BJ (cell line): ENCODE data around the gene COBL. TPM values are rescaled to one million over a fixed set of nuclear protein-coding genes. Genes with fewer than 3 reads are reported as not detected.

ENCODE experiments used
- CTCF ChIA-PET: fragments of 350-600 bp; formaldehyde crosslinking; extraction: SDS; loops from one replicate; lab custom pipeline; 2021; ENCODE audit warnings: antibody characterized with exemption, inconsistent platforms; lab: Yijun Ruan, JAX
- POLR2A ChIA-PET: fragments of 300-600 bp; sonication (Branson Sonifier 250); formaldehyde crosslinking; extraction: SDS; loops from one replicate; lab custom pipeline; 2021; ENCODE audit warnings: antibody characterized with exemption; lab: Charles Lee
- DNase-seq: peaks from one replicate; pipeline ENCODE4 v3.0.0-alpha.2; 2011; ENCODE audit warnings: low read depth
- H3K27me3 ChIP-seq: 2 replicates; pipeline ENCODE4 v1.6.0; 2011; ENCODE audit warnings: low read length; ENCODE audit not compliant: control insufficient read depth, insufficient read depth
- H3K36me3 ChIP-seq: 2 replicates; pipeline ENCODE4 v1.5.1; 2011; ENCODE audit warnings: low read length; ENCODE audit not compliant: control insufficient read depth, insufficient read depth
- H3K4me3 ChIP-seq: 2 replicates; pipeline ENCODE4 v1.5.1; 2011; ENCODE audit warnings: low read depth, mild to moderate bottlenecking, control low read depth, low read length
- polyA plus RNA-seq: library from polyadenylated mRNA; depleted of rRNA; stranded (reverse); fragments of >200 nt; gene quantifications from 2 replicates; pipeline ENCODE4 v1.2.3, GENCODE V29; 2011
- TF ChIP-seq, protein P1 (sequence below): IDR thresholded peaks from 2 replicates; pipeline ENCODE4 v1.5.1; 2011; ENCODE audit warnings: low read depth, mild to moderate bottlenecking, control low read depth, inconsistent platforms, low read length, moderate library complexity; ENCODE audit not compliant: insufficient read depth

Gene COBL
- polyA plus RNA-seq, 1 experiment, result not detected

DNA sequence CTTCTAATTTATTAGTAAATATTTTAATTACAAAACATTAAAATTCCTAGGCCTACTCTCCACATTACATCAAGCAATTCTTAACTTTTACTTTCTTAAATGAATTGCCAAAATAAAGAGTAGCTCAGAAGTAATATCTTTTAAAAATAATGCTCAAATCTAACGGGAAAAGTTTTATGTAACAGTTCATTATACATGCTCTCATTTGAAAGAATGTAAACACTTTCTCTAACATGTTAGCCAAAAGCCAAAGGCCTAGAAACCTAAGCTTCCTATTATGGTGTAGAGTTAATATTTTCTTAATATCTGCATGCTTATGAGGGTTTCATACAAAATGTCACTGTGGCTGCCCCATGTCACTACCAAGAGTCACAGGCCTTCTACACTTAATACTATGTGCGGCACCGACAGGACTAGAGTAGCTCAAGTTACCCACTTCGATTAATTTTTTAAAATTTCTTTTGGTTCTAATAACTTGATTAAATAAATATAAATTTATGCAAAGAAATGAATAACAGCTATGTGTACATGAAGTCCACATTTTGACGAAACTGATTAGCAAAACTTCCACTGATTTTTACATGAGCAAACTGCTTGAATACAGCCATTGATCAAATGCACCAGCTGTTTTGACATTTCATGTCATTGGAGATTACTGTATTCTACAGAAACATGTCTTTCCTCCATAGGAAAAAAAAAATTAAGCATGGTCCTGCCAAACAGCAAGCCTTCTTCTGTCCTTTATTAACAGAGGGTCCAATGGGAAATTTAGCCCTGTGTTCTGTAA lies 3.5 kb downstream of the COBL start:
- CTCF ChIA-PET, result no interaction called here

DNA sequence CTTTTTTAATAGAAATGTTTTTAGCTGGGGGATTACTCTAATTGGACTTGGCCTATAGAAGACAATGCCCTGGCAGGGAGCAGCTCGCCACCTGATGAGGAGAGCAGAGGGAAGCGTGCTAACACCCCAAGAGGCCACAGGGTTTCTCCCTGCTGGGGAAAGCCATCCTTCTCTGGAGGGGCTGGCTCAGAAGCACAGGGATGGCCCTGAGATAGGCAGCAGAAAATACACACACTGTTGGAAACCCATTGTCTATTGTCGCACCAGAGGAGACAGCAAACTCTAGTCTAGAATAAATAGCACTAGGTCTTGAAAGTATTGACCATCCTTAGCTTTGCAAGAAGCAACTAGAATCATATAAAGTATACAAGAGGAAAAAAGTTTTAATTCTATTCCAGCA lies 5.4 kb downstream of the COBL start:
- H3K27me3 ChIP-seq, result peaks cover 7% of the 10 kb centered on the region
- POLR2A ChIA-PET, result no interaction called here
- no peaks in the 10 kb centered on the region for H3K36me3 ChIP-seq
- H3K4me3 ChIP-seq, result no peak overlapping the region
- TF ChIP-seq, protein P1, sequence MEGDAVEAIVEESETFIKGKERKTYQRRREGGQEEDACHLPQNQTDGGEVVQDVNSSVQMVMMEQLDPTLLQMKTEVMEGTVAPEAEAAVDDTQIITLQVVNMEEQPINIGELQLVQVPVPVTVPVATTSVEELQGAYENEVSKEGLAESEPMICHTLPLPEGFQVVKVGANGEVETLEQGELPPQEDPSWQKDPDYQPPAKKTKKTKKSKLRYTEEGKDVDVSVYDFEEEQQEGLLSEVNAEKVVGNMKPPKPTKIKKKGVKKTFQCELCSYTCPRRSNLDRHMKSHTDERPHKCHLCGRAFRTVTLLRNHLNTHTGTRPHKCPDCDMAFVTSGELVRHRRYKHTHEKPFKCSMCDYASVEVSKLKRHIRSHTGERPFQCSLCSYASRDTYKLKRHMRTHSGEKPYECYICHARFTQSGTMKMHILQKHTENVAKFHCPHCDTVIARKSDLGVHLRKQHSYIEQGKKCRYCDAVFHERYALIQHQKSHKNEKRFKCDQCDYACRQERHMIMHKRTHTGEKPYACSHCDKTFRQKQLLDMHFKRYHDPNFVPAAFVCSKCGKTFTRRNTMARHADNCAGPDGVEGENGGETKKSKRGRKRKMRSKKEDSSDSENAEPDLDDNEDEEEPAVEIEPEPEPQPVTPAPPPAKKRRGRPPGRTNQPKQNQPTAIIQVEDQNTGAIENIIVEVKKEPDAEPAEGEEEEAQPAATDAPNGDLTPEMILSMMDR, result no peak
- no peak for DNase-seq
- CTCF ChIA-PET, result no interaction called here

More for the DNA sequence above, 3.5 kb downstream of the COBL start:
- DNase-seq, result no peak
- TF ChIP-seq, protein P1, result no peak
- Histone ChIP-seq H3K36me3 (no peaks in the 10 kb centered on the region), H3K27me3 (peaks cover 20% of the 10 kb centered on the region), H3K4me3 (no peak overlapping the region)
- POLR2A ChIA-PET, result no interaction called here

DNA sequence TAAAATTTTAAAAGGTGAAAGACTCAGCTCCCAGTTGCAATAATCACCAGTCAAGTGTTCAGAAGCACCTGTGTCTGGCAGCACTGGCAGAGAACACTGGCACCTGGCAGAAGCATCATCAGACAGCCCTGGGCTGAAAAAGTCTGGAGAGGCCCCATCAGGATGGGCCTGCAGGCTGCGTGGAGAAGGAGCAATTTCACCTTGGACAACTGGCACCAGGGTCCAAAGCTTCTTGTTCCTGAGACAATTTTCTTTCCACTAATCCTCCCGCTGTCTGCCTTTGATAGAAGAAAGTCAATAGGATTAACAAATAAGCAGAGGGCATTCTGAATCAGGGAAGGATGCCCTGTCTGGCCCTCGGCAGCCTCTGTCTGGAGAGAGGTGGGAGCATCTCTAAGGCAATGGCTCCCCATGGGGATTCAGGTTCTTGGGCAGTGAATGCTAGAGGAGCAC lies 6.5 kb downstream of the COBL start:
- POLR2A ChIA-PET, result no interaction called here
- TF ChIP-seq, protein P1, result no peak
- Histone ChIP-seq H3K27me3 (no peaks in the 10 kb centered on the region; the same call in 1 of the 2 replicates), H3K36me3 (no peaks in the 10 kb centered on the region), H3K4me3 (no peak overlapping the region)
- CTCF ChIA-PET, result no interaction called here
- no peak for DNase-seq

DNA sequence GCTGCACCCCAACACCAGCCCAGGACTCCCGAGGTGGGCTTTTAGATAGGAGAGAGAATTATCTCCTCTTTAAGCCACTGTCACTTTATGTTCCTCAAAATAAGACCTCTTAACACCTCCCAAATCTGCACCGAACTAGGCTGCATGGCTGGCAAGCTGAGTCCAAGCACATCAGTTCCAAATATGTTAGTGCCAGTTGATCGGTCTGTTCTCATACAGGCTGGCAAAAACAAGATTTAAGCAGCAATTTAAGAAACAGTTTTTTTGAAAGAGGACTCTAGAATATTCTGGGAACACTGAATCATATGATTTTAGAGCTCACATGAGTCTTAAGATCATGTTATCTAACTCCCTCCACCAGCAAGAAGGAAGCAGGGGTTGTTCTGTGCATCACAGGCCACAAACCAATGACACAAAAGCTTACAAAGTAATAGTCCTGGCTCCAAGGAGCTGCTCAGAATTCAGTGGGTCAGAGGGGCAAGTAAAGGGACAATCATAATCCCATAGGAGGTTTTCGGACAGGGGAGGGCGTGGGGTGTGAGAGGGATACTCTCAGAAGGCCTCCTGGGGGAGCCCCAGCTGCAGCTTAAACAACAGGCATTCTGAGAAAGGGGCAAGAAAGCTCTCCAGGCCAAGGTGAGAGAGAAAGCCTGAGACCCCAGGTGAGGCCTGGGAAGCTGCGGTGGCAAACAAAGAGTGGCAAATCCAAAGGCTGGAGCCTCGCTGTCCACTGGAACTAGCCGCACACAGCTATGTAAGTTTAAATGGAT lies 7.1 kb downstream of the COBL start:
- ChIA-PET POLR2A (no interaction called here), CTCF (no interaction called here)
- no peak for DNase-seq
- Histone ChIP-seq H3K4me3 (no peak overlapping the region), H3K27me3 (no peaks in the 10 kb centered on the region; the same call in 1 of the 2 replicates), H3K36me3 (no peaks in the 10 kb centered on the region)
- TF ChIP-seq, protein P1, result no peak

DNA sequence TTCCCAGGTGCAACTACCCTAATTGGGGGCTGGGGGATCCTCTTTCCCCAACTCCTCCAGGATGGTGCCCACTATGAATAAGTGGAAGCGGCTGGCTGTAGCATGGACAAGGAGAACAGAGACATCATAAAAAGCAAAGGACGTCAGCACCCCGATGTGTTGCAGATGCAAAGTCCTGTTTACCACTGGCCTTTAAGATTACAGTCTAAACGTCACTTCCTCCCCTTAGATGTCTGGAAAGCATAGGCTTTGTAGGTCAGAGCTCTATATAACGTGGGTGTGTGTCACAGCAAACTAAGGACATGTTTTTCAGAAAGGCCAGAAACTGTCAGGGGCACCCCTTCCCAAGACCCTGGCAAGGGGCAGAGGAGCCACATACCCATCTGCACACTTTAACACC lies 7.9 kb downstream of the COBL start:
- H3K27me3 ChIP-seq, result no peaks in the 10 kb centered on the region; the same call in 1 of the 2 replicates
- no peak overlapping the region for H3K4me3 ChIP-seq
- CTCF ChIA-PET, result no interaction called here
- POLR2A ChIA-PET, result no interaction called here
- H3K36me3 ChIP-seq, result no peaks in the 10 kb centered on the region
- TF ChIP-seq, protein P1, result no peak
- no peak for DNase-seq
